Muscle layer of colon (tissue), 2 donors: ENCODE results near the gene LTO1.

Experiments
- H3K27ac ChIP-seq: one replicate; pipeline ENCODE4 v1.7.0; 2013; ENCODE audit warnings: low read depth, mild to moderate bottlenecking, low read length, moderate library complexity
- H3K27me3 ChIP-seq, 2 donors: one replicate each; pipeline ENCODE4 v1.7.0; 2013; ENCODE audit warnings: low read length in 2 of 2, mild to moderate bottlenecking in 2 of 2; ENCODE audit not compliant: insufficient read depth in 2 of 2, control insufficient read depth in 1 of 2
- H3K36me3 ChIP-seq: one replicate; pipeline ENCODE4 v1.7.0; 2013; ENCODE audit warnings: mild to moderate bottlenecking, low read length; ENCODE audit not compliant: insufficient read depth
- H3K4me1 ChIP-seq: one replicate; pipeline ENCODE4 v1.7.0; 2013; ENCODE audit warnings: mild to moderate bottlenecking, low read length; ENCODE audit not compliant: insufficient read depth
- H3K4me3 ChIP-seq, 2 donors: one replicate each; pipeline ENCODE4 v1.7.0; 2013; ENCODE audit warnings: low read length in 2 of 2, low read depth in 1 of 2, mild to moderate bottlenecking in 1 of 2, moderate library complexity in 1 of 2
- H3K9ac ChIP-seq: one replicate; pipeline ENCODE4 v1.7.0; 2013; ENCODE audit warnings: low read length
- H3K9me3 ChIP-seq: one replicate; pipeline ENCODE4 v1.7.0; 2013; ENCODE audit warnings: mild to moderate bottlenecking, low read length
- donor health status: abdominal sarcoma.
- donor health status: Adenocarcinoma of cecum.

The LTO1 gene

DNA sequence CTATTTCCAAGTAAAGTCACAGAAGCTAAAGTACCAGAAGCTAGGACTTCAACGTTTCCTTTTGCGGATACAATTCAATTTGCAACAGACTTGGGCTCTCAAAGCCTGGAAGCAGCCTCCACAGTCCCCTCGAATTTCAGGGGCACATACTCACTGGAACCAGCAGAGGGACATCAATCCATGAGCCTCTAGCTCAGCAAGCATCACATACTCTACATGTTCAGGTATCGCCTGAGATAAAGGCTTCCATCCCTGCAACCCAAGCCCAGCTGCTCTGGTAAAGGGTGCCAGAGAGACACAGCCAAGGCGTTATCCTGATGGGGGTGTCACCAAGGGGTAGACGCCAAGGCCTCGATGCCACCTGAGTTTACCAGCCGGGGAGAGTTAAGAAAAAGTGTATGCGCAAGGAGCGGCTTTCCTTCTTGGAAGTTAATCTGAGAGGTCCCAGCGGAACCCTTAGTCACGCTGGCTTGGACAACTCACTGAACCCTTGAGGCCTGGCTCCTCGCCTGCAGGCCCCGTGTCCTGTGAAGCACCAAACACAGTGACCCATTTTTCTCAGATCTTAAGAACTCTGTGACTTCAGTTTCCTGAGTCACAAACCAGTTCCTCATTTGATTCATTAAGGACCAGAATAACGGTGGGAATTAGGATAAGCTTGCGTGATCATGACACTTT, 13.0 kb downstream of the LTO1 start:
- no peak overlapping the region for H3K27ac ChIP-seq
- H3K9me3 ChIP-seq = no peaks in the 10 kb centered on the region
- no peaks in the 10 kb centered on the region for H3K4me1 ChIP-seq
- H3K4me3 ChIP-seq = no peak overlapping the region
- no peak overlapping the region for H3K9ac ChIP-seq
- peaks cover 9% of the 10 kb centered on the region for H3K36me3 ChIP-seq
- H3K27me3 ChIP-seq = no peaks in the 10 kb centered on the region

DNA sequence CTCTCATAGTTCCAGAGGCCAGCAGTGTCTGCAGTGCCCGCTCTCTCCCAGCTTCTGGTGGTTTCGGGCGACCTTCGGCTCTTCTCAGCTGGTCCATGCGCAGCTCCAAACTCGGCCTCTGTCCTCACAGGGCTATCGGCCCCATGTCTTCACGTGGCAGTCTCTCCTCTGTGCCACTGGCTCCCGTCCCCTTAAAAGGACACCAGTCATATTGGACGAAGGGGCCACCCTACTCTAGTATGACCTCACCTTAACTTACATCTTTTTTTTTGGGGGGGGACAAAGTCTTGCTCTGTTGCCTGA, 13.8 kb downstream of the LTO1 start:
- H3K27me3 ChIP-seq = no peaks in the 10 kb centered on the region
- H3K36me3 ChIP-seq = peaks cover 8% of the 10 kb centered on the region
- H3K9ac ChIP-seq = no peak overlapping the region
- no peak overlapping the region for H3K27ac ChIP-seq
- H3K4me3 ChIP-seq = no peak overlapping the region
- H3K9me3 ChIP-seq = no peaks in the 10 kb centered on the region
- no peaks in the 10 kb centered on the region for H3K4me1 ChIP-seq

DNA sequence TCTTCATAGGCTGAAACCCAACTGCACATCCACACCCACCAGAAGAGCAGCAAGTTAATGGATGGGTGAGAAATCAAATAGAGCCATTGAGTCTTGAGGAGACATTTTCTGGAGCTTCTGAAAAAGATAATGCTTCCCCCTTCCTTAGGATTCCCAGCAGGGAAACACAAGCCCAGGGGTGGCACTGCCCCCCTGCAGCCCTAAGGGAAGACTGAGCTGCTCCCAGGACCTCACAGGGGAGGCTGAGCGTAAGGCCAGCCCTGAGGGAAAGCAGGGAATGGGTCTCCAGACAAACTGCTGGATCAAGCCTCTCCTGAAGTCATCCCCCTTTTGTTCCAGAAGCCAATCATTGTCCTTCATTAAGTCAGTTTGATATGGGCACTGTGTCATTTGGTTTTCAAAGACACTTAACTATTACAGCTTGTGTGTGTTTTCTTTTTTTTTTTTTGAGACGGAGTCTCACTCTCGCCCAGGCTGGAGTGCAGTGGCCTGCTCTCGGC, 15.1 kb downstream of the LTO1 start:
- Histone ChIP-seq H3K4me3 (no peak overlapping the region), H3K36me3 (peaks cover 4% of the 10 kb centered on the region), H3K27ac (no peak overlapping the region), H3K9ac (no peak overlapping the region), H3K4me1 (no peaks in the 10 kb centered on the region), H3K9me3 (no peaks in the 10 kb centered on the region), H3K27me3 (no peaks in the 10 kb centered on the region)

DNA sequence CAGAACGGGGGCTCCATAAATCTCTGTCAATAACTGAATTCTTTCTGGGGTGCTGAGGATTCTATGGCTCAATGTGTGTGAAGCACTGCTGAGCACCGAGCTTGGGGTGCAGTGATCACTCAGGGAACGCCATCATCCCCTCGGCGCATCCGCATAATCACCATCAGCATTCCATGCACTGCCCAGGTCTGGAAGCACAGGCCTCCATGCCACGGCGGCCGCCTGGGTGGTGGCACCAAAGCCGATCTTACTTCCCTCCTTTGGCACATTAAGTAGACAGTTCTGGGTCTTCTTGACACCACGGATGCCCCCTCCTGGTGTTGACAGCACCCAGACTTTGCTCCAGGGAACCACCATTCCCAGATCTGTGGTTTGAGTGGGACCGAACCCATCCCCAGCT, 15.6 kb downstream of the LTO1 start:
- Histone ChIP-seq H3K9me3 (no peaks in the 10 kb centered on the region), H3K27ac (no peak overlapping the region), H3K27me3 (no peaks in the 10 kb centered on the region), H3K36me3 (peaks cover 4% of the 10 kb centered on the region), H3K4me3 (no peak overlapping the region), H3K4me1 (no peaks in the 10 kb centered on the region), H3K9ac (no peak overlapping the region)

DNA sequence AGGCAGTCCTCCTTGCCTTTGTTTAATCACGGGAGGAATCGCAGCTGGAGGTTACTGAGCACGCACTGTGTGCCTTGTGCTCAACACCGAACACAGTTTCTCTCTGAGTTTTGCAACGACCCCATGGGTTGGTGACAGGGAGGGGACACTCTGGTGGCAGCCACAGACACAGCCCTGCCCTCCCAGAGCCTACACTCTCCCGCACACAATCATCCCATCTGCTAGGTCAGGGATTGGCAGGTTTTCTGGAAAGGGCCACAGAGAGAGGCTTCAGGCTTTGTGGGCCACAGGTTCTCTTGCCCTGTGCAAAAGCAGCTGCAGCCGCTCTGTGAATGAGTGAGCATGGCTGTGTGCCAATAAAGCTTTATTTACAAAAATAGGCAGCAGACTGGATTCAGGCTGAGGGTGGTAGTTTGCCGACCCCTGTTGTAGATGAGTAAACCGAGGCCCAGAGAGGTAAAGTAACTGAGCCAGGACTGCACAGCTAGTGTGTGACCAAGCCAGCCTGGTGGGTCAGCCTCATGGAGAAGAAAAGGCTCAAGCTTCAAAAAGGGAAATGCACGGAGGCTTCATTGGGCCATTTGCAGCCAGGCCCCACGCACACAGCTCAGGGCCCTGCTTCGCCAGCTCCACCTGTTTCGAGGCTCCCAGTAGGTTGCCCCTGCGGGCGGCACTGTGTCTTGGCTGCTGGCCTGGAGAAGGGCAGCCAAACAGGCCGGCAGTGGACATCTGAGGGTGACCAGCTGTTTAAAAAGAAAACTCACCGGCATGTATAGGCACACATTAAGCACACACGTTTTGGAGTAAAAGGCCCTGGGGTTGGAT, 16.3 kb downstream of the LTO1 start:
- H3K9me3 ChIP-seq = no peaks in the 10 kb centered on the region
- H3K4me3 ChIP-seq = no peak overlapping the region
- H3K36me3 ChIP-seq = peaks cover 4% of the 10 kb centered on the region
- H3K27ac ChIP-seq = no peak overlapping the region
- H3K4me1 ChIP-seq = no peaks in the 10 kb centered on the region
- no peaks in the 10 kb centered on the region for H3K27me3 ChIP-seq
- H3K9ac ChIP-seq = no peak overlapping the region

DNA sequence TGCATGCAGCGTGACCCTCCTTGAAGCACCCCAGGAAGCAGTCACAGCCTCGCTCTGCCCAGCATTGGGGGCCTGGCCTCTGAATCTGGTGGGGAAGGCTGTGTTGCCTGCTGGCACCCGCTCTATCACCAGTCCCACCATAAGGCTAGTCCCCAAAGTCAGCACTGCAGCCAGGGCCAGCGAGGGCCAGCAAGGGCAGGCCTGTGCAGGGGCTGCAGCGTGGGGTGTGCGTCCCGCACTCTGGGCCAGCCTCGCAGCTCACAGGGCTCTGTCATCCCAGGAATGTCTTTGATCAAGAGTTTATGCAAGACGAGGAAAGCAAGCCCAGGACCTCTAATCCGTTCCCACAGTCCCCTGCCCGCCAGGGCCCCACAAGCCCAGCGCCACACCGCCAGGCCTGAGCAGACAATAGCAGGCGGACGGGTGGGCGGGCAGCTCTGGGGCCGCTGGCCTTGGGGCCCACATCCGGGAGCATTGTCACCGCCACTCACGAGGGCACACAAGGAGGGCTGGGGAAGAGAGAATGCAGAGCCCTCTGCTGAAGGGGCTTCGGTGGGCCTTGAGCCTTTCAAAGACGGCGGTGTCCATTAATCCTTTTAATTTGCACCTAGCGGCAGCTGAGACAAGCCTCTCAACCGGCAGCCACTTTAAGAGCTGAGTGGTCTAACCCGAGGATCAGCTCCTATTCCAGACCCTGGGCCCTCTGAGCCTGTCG, 17.1 kb downstream of the LTO1 start:
- H3K9ac ChIP-seq = no peak overlapping the region
- peaks cover 4% of the 10 kb centered on the region for H3K36me3 ChIP-seq
- no peaks in the 10 kb centered on the region for H3K9me3 ChIP-seq
- H3K27me3 ChIP-seq = no peaks in the 10 kb centered on the region
- H3K27ac ChIP-seq = no peak overlapping the region
- no peak overlapping the region for H3K4me3 ChIP-seq
- no peaks in the 10 kb centered on the region for H3K4me1 ChIP-seq

DNA sequence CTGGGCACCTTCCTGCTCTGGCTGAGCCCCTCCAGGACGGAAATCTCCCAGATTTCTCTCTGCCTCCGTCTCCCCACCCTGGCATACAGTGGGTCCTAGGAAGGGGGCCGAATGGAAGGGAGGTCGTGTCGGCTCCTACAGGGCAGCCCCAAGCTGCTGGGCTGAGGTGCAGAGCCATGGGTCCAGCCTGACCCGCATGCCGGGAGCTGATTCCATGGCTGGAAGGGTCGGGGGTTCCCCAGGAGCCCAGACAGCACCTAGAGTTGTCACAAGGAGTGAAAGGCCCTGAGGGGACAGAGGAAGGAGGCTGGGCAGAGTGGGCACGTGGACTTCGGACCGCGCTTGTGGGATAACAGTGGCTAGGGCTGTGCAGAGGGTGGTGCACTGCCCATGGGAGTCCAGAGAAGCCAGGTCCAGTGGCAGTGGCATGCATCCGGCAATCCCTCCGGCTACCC, 17.7 kb downstream of the LTO1 start:
- Histone ChIP-seq H3K27ac (no peak overlapping the region), H3K9me3 (no peaks in the 10 kb centered on the region), H3K4me3 (no peak overlapping the region), H3K9ac (no peak overlapping the region), H3K4me1 (no peaks in the 10 kb centered on the region), H3K36me3 (peaks cover 3% of the 10 kb centered on the region), H3K27me3 (no peaks in the 10 kb centered on the region)

DNA sequence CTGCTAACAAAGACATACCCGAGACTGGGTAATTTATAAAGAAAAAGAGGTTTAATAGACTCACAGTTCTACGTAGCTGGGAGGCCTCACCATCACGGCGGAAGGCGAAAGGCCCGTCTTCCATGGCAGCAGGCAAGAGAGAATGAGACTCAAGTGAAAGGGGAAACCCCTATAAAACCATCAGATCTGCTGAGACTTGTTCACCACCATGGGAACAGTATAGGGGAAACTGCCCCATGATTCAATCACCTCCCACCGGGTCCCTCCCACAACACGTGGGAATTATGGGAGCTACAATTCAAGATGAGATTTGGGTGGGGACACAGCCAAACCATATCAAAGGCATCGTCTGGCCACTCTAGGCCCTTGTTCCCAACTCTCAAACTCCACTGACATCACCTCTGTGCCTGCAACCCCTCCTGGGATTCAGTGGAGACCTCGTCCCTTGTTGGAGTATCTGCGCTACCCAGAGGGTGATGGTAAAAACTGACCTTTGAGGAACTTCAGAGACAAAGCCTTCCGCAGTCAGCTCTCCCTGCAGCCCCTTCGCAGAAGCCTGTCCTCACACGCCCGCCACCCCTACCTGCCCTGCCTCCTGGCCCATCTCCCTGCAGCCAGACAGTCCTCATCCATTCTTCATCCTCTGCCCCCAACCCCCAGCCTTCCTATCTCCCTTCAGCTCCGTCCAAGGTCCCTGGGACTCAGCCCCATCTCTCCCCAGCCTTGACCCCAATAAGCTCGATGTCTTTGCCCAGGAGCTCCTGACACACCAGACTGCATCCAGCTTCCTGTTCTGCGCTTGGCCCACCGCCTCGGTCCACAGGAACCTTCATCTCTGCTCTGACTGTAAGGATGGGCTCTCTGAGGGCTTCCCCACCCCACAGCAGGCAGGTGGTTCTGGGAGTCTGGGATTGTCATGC, 18.4 kb downstream of the LTO1 start:
- Histone ChIP-seq H3K4me3 (no peak overlapping the region), H3K9ac (no peak overlapping the region), H3K27ac (no peak overlapping the region), H3K27me3 (no peaks in the 10 kb centered on the region), H3K36me3 (peaks cover 5% of the 10 kb centered on the region), H3K9me3 (no peaks in the 10 kb centered on the region), H3K4me1 (no peaks in the 10 kb centered on the region)

DNA sequence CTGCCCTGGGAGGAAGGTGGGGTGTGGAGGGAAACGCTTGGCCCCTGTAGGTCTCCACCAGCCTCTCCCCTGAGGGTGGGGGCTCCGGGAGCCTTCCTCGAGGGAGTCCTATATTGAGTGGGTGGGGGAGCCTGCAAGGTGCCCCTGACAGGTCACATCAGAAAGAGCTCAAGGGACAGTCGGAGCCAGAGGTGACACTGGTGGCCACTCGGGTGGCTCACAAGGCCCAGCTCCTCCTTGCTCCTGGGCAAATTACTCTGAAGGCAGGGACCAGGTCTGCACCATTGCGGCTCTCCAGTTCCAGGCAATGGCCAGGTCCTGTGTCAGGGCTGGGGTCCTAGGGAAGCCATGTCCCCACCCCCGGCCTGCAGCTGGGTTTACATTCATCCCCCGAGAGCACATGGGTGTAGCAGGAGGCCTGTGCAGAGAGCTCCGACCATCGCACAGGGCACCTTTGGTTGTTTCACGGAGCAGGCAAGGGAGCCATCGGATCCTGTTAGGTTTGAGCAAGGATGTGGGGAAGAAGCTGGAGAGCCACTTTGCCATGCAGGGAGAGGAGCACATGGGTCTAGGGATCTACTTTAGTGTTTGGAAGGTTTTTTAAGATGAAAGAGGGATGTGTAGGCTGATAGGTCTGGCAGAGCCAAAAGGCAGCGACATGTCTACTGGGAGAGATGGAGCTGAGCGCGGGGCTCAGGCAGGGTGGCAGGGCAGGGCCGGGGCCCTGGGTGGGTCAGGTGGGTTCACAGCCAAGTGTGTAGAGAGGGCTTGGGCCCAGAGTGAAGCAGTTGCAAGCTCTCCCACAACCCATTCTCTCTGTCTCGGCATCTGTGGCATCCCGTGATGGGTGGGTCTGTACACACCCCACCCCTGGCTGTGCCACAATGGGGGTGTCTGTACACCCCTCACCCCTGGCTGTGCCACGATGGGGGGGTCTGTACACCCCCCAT, 19.4 kb downstream of the LTO1 start:
- no peaks in the 10 kb centered on the region for H3K9me3 ChIP-seq
- H3K36me3 ChIP-seq = peaks cover 9% of the 10 kb centered on the region
- no peak overlapping the region for H3K27ac ChIP-seq
- no peaks in the 10 kb centered on the region for H3K4me1 ChIP-seq
- no peaks in the 10 kb centered on the region for H3K27me3 ChIP-seq
- H3K4me3 ChIP-seq = no peak overlapping the region
- H3K9ac ChIP-seq = no peak overlapping the region
